Raji (cell line): Measurements from ENCODE around the gene PRR33.

Experiments
- POLR2A ChIP-seq: IDR thresholded peaks from 2 replicates; pipeline ENCODE4 v1.6.1; 2011; ENCODE audit warnings: low read depth, low read length, control low read depth; ENCODE audit not compliant: insufficient read depth

PRR33 gene

GRCh38 chr11:1912289-1912878 is 20.7 kb upstream of the PRR33 start:
- no peak for TF ChIP-seq POLR2A

- no peak for TF ChIP-seq POLR2A
Measured at GRCh38 chr11:1909524-1909923, 17.8 kb upstream of the PRR33 start.

- no peak for TF ChIP-seq POLR2A
Measured at GRCh38 chr11:1908618-1909017, 16.9 kb upstream of the PRR33 start.

GRCh38 chr11:1906611-1907423 is 15.1 kb upstream of the PRR33 start:
- no peak for TF ChIP-seq POLR2A

GRCh38 chr11:1906181-1906580 is 14.5 kb upstream of the PRR33 start:
- TF ChIP-seq POLR2A = no peak

GRCh38 chr11:1899686-1900085 is 8.0 kb upstream of the PRR33 start:
- no peak for TF ChIP-seq POLR2A

- TF ChIP-seq POLR2A = no peak
Measured at GRCh38 chr11:1899090-1899489, 7.4 kb upstream of the PRR33 start.

- TF ChIP-seq POLR2A = no peak
Measured at GRCh38 chr11:1896923-1897322, 5.2 kb upstream of the PRR33 start.

- no peak for TF ChIP-seq POLR2A
Measured at GRCh38 chr11:1896468-1896867, 4.8 kb upstream of the PRR33 start.

- no peak for TF ChIP-seq POLR2A
Measured at GRCh38 chr11:1894759-1895158, 3.1 kb upstream of the PRR33 start.

GRCh38 chr11:1893581-1894359 is 2.1 kb upstream of the PRR33 start:
- no peak for TF ChIP-seq POLR2A

GRCh38 chr11:1892558-1892957 is 863 bp upstream of the PRR33 start:
- no peak for TF ChIP-seq POLR2A

GRCh38 chr11:1892116-1892515 is 421 bp upstream of the PRR33 start:
- no peak for TF ChIP-seq POLR2A

GRCh38 chr11:1890856-1891830 is 552 bp downstream of the PRR33 start:
- no peak for TF ChIP-seq POLR2A
